ENCODE results near the gene CFAP92. TPM values are rescaled to one million over a fixed set of nuclear protein-coding genes. Genes with fewer than 3 reads are reported as not detected.
"Not testable (repeated sequence)": the region's sequence is repeated elsewhere in the genome, so short reads cannot be mapped to it uniquely, and the experiment has no call there.

Gene CFAP92
- polyA plus RNA-seq, 1 donor = 0.78 TPM

- DNase-seq; H3K27me3 ChIP-seq (ENCODE audit: control insufficient read depth, insufficient read depth, low read length); H3K4me3 ChIP-seq (ENCODE audit: low read length); H3K27ac ChIP-seq (ENCODE audit: low read length); H3K36me3 ChIP-seq (ENCODE audit: control insufficient read depth, insufficient read depth, low read length); H3K4me1 ChIP-seq (ENCODE audit: control insufficient read depth, insufficient read depth, low read length): not testable (repeated sequence)
- H3K9me3 ChIP-seq (ENCODE audit: control insufficient read depth, low read depth, low read length) = peaks cover 13% of the 10 kb centered on the region
- WGBS (ENCODE audit: insufficient coverage, low lambda C conversion rate) = 100% methylated on average over 1 of the region's 25 CpGs
Measured at GRCh38 chr3:128864849-128865804, 128.7 kb downstream of the CFAP92 start.

GRCh38 chr3:128864351-128864811 is 129.5 kb downstream of the CFAP92 start:
- no CpG with 5 or more reads among the region's 11 CpGs for WGBS (ENCODE audit: insufficient coverage, low lambda C conversion rate)
- Histone ChIP-seq H3K4me1 (ENCODE audit: control insufficient read depth, insufficient read depth, low read length) (no peaks in the 10 kb centered on the region), H3K4me3 (ENCODE audit: low read length) (no peak overlapping the region), H3K27me3 (ENCODE audit: control insufficient read depth, insufficient read depth, low read length) (no peaks in the 10 kb centered on the region), H3K9me3 (ENCODE audit: control insufficient read depth, low read depth, low read length) (peaks cover 20% of the 10 kb centered on the region), H3K36me3 (ENCODE audit: control insufficient read depth, insufficient read depth, low read length) (no peaks in the 10 kb centered on the region), H3K27ac (ENCODE audit: low read length) (no peak overlapping the region)
- no peak for DNase-seq

GRCh38 chr3:128863560-128863959 is 130.3 kb downstream of the CFAP92 start:
- Histone ChIP-seq H3K36me3 (ENCODE audit: control insufficient read depth, insufficient read depth, low read length) (no peaks in the 10 kb centered on the region), H3K27me3 (ENCODE audit: control insufficient read depth, insufficient read depth, low read length) (no peaks in the 10 kb centered on the region), H3K9me3 (ENCODE audit: control insufficient read depth, low read depth, low read length) (peaks cover 26% of the 10 kb centered on the region), H3K27ac (ENCODE audit: low read length) (no peak overlapping the region), H3K4me1 (ENCODE audit: control insufficient read depth, insufficient read depth, low read length) (no peaks in the 10 kb centered on the region), H3K4me3 (ENCODE audit: low read length) (no peak overlapping the region)
- no CpG with 5 or more reads among the region's 3 CpGs for WGBS (ENCODE audit: insufficient coverage, low lambda C conversion rate)
- DNase-seq = no peak

GRCh38 chr3:128861491-128861890 is 132.4 kb downstream of the CFAP92 start:
- WGBS (ENCODE audit: insufficient coverage, low lambda C conversion rate) = no CpG with 5 or more reads among the region's 6 CpGs
- Histone ChIP-seq H3K27me3 (ENCODE audit: control insufficient read depth, insufficient read depth, low read length) (no peaks in the 10 kb centered on the region), H3K27ac (ENCODE audit: low read length) (no peak overlapping the region), H3K9me3 (ENCODE audit: control insufficient read depth, low read depth, low read length) (peaks cover 26% of the 10 kb centered on the region), H3K36me3 (ENCODE audit: control insufficient read depth, insufficient read depth, low read length) (no peaks in the 10 kb centered on the region), H3K4me1 (ENCODE audit: control insufficient read depth, insufficient read depth, low read length) (no peaks in the 10 kb centered on the region), H3K4me3 (ENCODE audit: low read length) (no peak overlapping the region)
- no peak for DNase-seq

Other genes with a start within 250 kb of the CFAP92 start
- 33.1 TPM for gene ACAD9, start 114.5 kb downstream of the CFAP92 start, polyA plus RNA-seq
- 4.1 TPM for gene EFCC1, start 7.2 kb upstream of the CFAP92 start, polyA plus RNA-seq
- gene GP9, start 66.7 kb upstream of the CFAP92 start, polyA plus RNA-seq = 0.18 TPM
- 7.7 TPM for gene RAB43, start 127.7 kb upstream of the CFAP92 start, polyA plus RNA-seq
- gene ISY1, start 167.0 kb upstream of the CFAP92 start, polyA plus RNA-seq = 28.6 TPM
- gene CNBP, start 189.8 kb upstream of the CFAP92 start, polyA plus RNA-seq = 310 TPM

All from large intestine (tissue), 3 donors.